ENCODE data around the gene EPHB4. TPM values are rescaled to one million over a fixed set of nuclear protein-coding genes. Genes with fewer than 3 reads are reported as not detected.

Gene EPHB4
- total RNA-seq, 4 donors from 2014 or later: 26.2 to 92.4 (median 59.0) TPM

DNA sequence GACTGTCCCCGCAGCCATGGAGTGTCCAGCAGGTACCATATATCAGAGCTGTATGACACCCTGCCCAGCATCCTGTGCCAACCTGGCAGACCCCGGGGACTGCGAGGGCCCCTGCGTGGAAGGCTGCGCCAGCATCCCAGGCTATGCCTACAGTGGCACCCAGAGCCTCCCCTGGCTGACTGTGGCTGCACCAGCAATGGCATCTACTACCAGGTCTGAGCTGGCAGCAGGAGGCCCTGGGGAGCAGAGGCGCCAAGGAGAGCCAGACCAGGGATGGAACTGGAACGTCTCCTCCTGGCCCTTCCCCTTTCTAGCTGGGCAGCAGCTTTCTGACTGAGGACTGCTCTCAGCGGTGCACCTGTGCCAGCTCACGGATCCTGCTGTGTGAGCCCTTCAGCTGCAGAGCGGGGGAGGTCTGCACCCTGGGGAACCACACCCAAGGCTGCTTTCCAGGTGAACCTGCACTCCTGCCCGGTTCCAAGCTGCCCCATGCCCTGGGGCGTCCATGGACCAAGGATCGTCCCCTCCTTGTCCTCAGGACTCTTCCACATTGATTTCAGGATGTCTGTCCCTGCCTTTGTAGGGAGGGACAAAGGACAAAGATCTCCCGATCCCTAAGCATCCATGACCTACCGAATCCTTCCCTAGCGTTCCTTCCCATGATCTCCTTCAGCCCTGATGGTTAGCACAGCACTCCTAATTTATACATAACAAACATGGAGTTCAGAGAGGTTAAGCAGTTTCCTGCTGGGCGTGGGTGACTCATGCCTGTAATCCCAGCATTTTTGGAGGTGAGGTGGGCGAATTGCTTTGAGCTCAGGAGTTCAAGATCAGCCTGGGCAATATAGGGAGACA, 33.3 kb downstream of the EPHB4 start:
- 65% methylated on average over 7 of the region's 18 CpGs for WGBS
- TF ChIP-seq EP300 (IDR thresholded peaks at IDR 0.05) (no peak), POLR2A (IDR thresholded peaks at IDR 0.05; ENCODE audit: low read depth) (no peak), POLR2AphosphoS5 (IDR thresholded peaks at IDR 0.05) (no peak), CTCF (IDR thresholded peaks at IDR 0.05) (no peak)
- no peaks in the 10 kb centered on the region for H3K36me3 ChIP-seq
- no peak for DNase-seq (ENCODE audit: extremely low spot score)
- H3K27ac ChIP-seq (replicated peaks in 1 of 4): no peak overlapping the region
- intact Hi-C loops (cut with DNase I): no loop called here
- no peak overlapping the region for H3K4me3 ChIP-seq
- peaks cover 0 to 53% (median 0%) of the 10 kb centered on the region in 4 donors for H3K27me3 ChIP-seq
- H3K9me3 ChIP-seq: no peaks in the 10 kb centered on the region
- no peaks in the 10 kb centered on the region for H3K4me1 ChIP-seq

GRCh38 chr7:100791881-100792666, 35.2 kb downstream of the EPHB4 start:
- Histone ChIP-seq H3K27ac (replicated peaks in 1 of 4) (no peak overlapping the region), H3K4me1 (no peaks in the 10 kb centered on the region), H3K36me3 (no peaks in the 10 kb centered on the region), H3K9me3 (no peaks in the 10 kb centered on the region), H3K4me3 (no peak overlapping the region), H3K27me3 (peaks cover 0 to 68% (median 0%) of the 10 kb centered on the region in 4 donors)
- intact Hi-C loops (cut with DNase I): no loop called here
- no peak for DNase-seq (ENCODE audit: extremely low spot score)
- TF ChIP-seq POLR2AphosphoS5 (IDR thresholded peaks at IDR 0.05): no peak
- TF ChIP-seq CTCF (IDR thresholded peaks at IDR 0.05): no peak
- TF ChIP-seq POLR2A (IDR thresholded peaks at IDR 0.05; ENCODE audit: low read depth): no peak
- TF ChIP-seq EP300 (IDR thresholded peaks at IDR 0.05): no peak
- WGBS: 83% methylated on average over 18 of the region's 26 CpGs

DNA sequence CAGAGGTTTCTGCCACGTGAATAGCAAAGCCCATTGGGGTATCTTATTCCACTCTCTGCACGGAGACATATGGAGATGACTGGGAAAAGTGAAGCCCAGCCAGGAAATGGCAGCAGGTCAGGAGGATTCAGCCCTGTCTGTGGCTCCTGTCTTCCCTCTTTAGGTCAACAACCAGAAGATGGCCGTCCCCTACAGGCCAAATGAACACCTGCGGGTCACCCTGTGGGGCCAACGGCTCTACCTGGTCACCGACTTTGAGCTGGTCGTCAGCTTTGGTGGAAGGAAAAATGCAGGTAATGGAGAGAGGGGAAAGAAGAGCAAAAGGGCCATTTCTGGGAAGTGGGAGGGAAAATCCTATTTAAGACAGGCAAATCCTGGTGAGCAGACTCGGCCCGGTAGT, 38.3 kb downstream of the EPHB4 start:
- H3K4me1 ChIP-seq: no peaks in the 10 kb centered on the region
- peaks cover 0 to 83% (median 0%) of the 10 kb centered on the region in 4 donors for H3K27me3 ChIP-seq
- WGBS: 67% methylated on average over 9 of the region's 9 CpGs
- H3K4me3 ChIP-seq: no peak overlapping the region
- H3K36me3 ChIP-seq: no peaks in the 10 kb centered on the region
- no peak for DNase-seq (ENCODE audit: extremely low spot score)
- TF ChIP-seq POLR2A (IDR thresholded peaks at IDR 0.05; ENCODE audit: low read depth) (no peak), POLR2AphosphoS5 (IDR thresholded peaks at IDR 0.05) (no peak), EP300 (IDR thresholded peaks at IDR 0.05) (no peak), CTCF (IDR thresholded peaks at IDR 0.05) (no peak)
- no peak overlapping the region for H3K27ac ChIP-seq (replicated peaks in 1 of 4)
- intact Hi-C loops (cut with DNase I): no loop called here
- peaks cover 0 to 7% (median 3%) of the 10 kb centered on the region in 4 donors for H3K9me3 ChIP-seq

DNA sequence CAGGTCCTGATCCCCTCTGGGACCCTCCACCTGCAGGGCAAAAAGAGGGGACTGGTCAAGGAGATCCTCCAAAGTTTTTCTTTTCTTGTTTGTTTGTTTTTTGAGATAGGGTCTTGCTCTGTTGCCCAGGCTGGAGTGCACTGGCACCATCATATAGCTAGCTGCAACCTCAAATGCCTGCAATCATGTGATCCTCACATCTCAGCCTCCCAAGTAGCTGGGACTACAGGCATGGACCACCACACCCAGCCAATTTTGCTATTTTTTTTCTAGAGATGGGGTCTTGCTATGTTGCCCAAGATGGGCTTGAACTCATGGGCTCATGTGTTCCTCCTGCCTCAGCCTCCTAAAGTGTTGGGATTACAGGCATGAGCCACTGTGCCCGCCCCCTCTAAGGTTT, 41.0 kb downstream of the EPHB4 start:
- H3K4me1 ChIP-seq: no peaks in the 10 kb centered on the region
- 100% methylated on average over 1 of the region's 1 CpG for WGBS
- peaks cover 0 to 11% (median 6%) of the 10 kb centered on the region in 4 donors for H3K9me3 ChIP-seq
- peaks cover 0 to 57% (median 0%) of the 10 kb centered on the region in 4 donors for H3K27me3 ChIP-seq
- intact Hi-C loops (cut with DNase I): no loop called here
- no peak for DNase-seq (ENCODE audit: extremely low spot score)
- no peak for TF ChIP-seq EP300 (IDR thresholded peaks at IDR 0.05)
- no peak for TF ChIP-seq CTCF (IDR thresholded peaks at IDR 0.05)
- TF ChIP-seq POLR2AphosphoS5 (IDR thresholded peaks at IDR 0.05): no peak
- no peak overlapping the region for H3K27ac ChIP-seq (replicated peaks in 1 of 4)
- H3K36me3 ChIP-seq: no peaks in the 10 kb centered on the region
- no peak overlapping the region for H3K4me3 ChIP-seq

Measured in esophagus muscularis mucosa (tissue), 4 donors.